Measurements from ENCODE around the gene RANBP10. TPM values are rescaled to one million over a fixed set of nuclear protein-coding genes. Genes with fewer than 3 reads are reported as not detected.

RANBP10 gene
- total RNA-seq, 2 donors from 2014 or later, result 11.1 to 22.8 TPM

DNA sequence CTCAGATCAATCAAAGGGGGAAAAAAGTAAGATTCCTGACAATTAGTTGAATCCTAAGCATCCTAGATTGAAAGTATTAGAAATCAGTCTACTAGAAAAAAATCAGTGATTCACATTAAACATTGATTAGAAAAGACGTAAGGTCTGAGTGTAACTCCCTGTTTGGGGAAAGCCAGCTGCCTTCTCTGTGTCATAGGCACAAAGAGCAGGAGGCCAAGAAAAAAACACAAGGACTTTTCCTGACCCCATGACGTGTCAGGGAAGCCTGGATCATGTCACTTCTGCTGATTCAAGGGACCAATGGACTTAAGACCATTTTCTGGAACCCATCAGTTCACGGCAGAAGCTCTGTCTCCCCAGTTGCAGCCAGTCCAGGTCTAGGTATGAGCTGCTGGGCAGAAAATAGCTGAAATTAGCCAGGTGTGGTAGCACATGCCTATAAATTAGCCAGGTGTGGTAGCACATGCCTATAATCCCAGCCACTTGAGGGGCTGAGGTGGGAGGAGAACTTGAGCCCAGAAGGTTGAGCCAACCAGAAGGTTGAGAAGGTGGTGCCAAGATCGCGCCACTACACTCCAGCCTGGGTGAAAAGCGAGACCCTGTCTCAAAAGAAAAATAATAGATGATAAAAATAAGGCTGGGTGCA lies 35.9 kb downstream of the RANBP10 start:
- no peaks in the 10 kb centered on the region for H3K36me3 ChIP-seq
- H3K27me3 ChIP-seq (replicated peaks; ENCODE audit: insufficient read depth), result no peaks in the 10 kb centered on the region
- WGBS, result 93% methylated on average over 6 of the region's 6 CpGs
- intact Hi-C loops (cut with DNase I), result no loop called here
- DNase-seq (ENCODE audit: low spot score), result no peak
- H3K4me3 ChIP-seq, result no peak overlapping the region
- no peaks in the 10 kb centered on the region for H3K4me1 ChIP-seq (replicated peaks)
- TF ChIP-seq POLR2AphosphoS5 (IDR thresholded peaks at IDR 0.05) (no peak), POLR2A (IDR thresholded peaks at IDR 0.05) (no peak)
- TF ChIP-seq, protein P1, sequence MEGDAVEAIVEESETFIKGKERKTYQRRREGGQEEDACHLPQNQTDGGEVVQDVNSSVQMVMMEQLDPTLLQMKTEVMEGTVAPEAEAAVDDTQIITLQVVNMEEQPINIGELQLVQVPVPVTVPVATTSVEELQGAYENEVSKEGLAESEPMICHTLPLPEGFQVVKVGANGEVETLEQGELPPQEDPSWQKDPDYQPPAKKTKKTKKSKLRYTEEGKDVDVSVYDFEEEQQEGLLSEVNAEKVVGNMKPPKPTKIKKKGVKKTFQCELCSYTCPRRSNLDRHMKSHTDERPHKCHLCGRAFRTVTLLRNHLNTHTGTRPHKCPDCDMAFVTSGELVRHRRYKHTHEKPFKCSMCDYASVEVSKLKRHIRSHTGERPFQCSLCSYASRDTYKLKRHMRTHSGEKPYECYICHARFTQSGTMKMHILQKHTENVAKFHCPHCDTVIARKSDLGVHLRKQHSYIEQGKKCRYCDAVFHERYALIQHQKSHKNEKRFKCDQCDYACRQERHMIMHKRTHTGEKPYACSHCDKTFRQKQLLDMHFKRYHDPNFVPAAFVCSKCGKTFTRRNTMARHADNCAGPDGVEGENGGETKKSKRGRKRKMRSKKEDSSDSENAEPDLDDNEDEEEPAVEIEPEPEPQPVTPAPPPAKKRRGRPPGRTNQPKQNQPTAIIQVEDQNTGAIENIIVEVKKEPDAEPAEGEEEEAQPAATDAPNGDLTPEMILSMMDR (IDR thresholded peaks at IDR 0.05), result no peak
- H3K9me3 ChIP-seq, result no peaks in the 10 kb centered on the region
- H3K27ac ChIP-seq, result no peak overlapping the region

DNA sequence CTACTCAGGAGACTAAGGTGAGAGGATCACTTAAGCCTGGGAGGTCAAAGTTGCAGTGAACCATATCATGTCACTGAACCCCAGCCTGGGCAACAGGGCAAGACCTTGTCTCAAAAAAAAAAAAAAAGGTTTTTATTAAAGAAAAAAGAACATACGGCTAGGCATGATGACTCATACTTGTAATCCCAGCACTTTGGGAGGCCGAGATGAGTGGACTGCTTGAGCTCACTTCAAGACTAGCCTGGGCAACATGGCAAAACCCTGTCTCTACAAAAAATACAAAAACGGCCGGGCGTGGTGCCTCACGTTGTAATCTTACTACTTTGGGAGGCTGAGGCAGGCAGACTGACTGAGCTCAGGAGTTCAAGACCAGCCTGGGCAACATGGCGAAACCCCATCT lies 38.4 kb downstream of the RANBP10 start:
- no peaks in the 10 kb centered on the region for H3K27me3 ChIP-seq (replicated peaks; ENCODE audit: insufficient read depth)
- H3K4me1 ChIP-seq (replicated peaks), result no peaks in the 10 kb centered on the region
- H3K4me3 ChIP-seq, result no peak overlapping the region
- no peak for DNase-seq (ENCODE audit: low spot score)
- 82% methylated on average over 7 of the region's 7 CpGs for WGBS
- intact Hi-C loops (cut with DNase I), result no loop called here
- TF ChIP-seq POLR2A (IDR thresholded peaks at IDR 0.05), result no peak
- no peak for TF ChIP-seq POLR2AphosphoS5 (IDR thresholded peaks at IDR 0.05)
- TF ChIP-seq, protein P1 (IDR thresholded peaks at IDR 0.05), result no peak
- H3K9me3 ChIP-seq, result no peaks in the 10 kb centered on the region
- no peaks in the 10 kb centered on the region for H3K36me3 ChIP-seq
- no peak overlapping the region for H3K27ac ChIP-seq

DNA sequence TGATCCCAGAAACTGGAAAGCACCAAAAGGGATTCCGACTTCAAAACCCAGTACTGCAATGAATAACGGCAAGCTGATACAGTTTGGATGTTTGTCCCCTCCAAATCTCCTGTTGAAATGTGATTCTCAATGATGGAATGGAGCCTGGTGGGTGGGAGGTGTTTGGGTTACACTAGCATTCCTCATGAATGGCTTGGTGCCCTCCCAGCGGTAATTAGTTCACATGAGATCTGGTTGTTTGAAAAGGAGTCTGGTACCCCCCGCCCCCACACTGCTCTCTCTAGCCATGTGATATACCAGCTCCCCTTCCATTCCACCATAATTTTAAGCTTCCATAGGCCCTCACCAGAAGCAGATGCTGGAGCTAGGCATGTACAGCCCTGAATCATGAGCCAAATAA lies 40.1 kb downstream of the RANBP10 start:
- DNase-seq (ENCODE audit: low spot score), result no peak
- TF ChIP-seq POLR2A (IDR thresholded peaks at IDR 0.05) (no peak), POLR2AphosphoS5 (IDR thresholded peaks at IDR 0.05) (no peak)
- TF ChIP-seq, protein P1 (IDR thresholded peaks at IDR 0.05), result no peak
- Histone ChIP-seq H3K4me1 (replicated peaks) (no peaks in the 10 kb centered on the region), H3K4me3 (no peak overlapping the region), H3K9me3 (no peaks in the 10 kb centered on the region), H3K27me3 (replicated peaks; ENCODE audit: insufficient read depth) (no peaks in the 10 kb centered on the region), H3K27ac (no peak overlapping the region), H3K36me3 (no peaks in the 10 kb centered on the region)
- WGBS, result 88% methylated on average over 4 of the region's 4 CpGs
- intact Hi-C loops (cut with DNase I), result no loop called here

DNA sequence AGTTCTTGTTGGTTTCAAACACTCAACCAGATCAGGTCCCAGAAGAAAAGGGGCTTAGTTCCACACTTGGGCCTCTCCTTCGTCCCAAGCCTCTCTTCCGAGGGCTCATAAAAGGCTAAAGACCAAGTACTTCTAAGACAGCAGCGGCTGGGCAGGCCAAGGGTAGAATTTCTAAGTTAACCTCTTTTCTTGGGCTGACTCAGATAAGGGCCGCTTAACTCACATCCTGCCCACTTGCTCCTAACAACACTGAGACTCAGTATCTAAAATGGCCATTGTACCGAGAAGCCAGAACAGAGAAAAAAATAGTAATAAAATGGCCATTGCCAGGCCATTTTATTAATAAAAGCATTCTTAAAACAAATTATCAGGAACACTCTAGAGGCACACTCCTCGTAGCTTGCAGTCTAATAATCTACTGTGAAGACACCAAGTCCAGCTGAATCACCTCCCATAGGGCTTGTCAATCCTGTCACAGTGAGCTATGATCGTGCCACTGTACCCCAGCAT lies 42.1 kb downstream of the RANBP10 start:
- Histone ChIP-seq H3K9me3 (no peaks in the 10 kb centered on the region), H3K27me3 (replicated peaks; ENCODE audit: insufficient read depth) (no peaks in the 10 kb centered on the region), H3K27ac (no peak overlapping the region), H3K4me3 (no peak overlapping the region), H3K36me3 (no peaks in the 10 kb centered on the region), H3K4me1 (replicated peaks) (no peaks in the 10 kb centered on the region)
- TF ChIP-seq POLR2A (IDR thresholded peaks at IDR 0.05) (no peak), POLR2AphosphoS5 (IDR thresholded peaks at IDR 0.05) (no peak)
- TF ChIP-seq, protein P1 (IDR thresholded peaks at IDR 0.05), result no peak
- WGBS, result 90% methylated on average over 7 of the region's 7 CpGs
- intact Hi-C loops (cut with DNase I), result no loop called here
- DNase-seq (ENCODE audit: low spot score), result no peak

DNA sequence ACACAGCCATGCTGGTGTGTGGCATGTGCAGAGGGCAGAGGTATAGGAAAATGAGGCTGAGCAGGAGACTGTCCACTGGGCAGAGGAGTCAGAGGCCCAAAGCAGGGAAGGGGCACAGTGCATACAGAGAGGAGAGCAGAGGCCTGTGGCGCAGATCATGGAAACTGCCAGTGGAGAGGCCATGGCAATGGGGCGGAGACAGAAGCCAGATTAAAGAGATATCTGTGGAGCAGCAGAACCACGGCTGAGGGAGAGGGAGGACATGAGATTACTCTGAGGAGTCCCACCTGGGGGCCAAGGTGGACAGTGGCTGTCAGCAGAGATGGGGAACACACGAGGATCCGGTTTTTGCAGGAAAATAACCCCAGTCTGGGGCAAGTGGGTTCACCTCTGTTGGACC lies 43.3 kb downstream of the RANBP10 start:
- 96% methylated on average over 5 of the region's 5 CpGs for WGBS
- H3K9me3 ChIP-seq, result no peaks in the 10 kb centered on the region
- no peak overlapping the region for H3K27ac ChIP-seq
- TF ChIP-seq POLR2A (IDR thresholded peaks at IDR 0.05) (no peak), POLR2AphosphoS5 (IDR thresholded peaks at IDR 0.05) (no peak)
- TF ChIP-seq, protein P1 (IDR thresholded peaks at IDR 0.05), result no peak
- no peaks in the 10 kb centered on the region for H3K27me3 ChIP-seq (replicated peaks; ENCODE audit: insufficient read depth)
- no peaks in the 10 kb centered on the region for H3K36me3 ChIP-seq
- intact Hi-C loops (cut with DNase I), result no loop called here
- no peak for DNase-seq (ENCODE audit: low spot score)
- H3K4me3 ChIP-seq, result no peak overlapping the region
- no peaks in the 10 kb centered on the region for H3K4me1 ChIP-seq (replicated peaks)
